Subcutaneous abdominal adipose tissue (tissue), 5 donors: ENCODE data around the gene AGER.

ENCODE experiments used
- H3K27ac ChIP-seq: one replicate; pipeline ENCODE4 v1.7.0; 2013; ENCODE audit warnings: low read depth, mild to moderate bottlenecking, inconsistent platforms, low read length, moderate library complexity
- H3K27me3 ChIP-seq, 5 donors: one replicate each; pipeline ENCODE4 v1.7.0; 2013; ENCODE audit warnings: low read length in 5 of 5, inconsistent platforms in 1 of 5; ENCODE audit not compliant: control insufficient read depth in 5 of 5, insufficient read depth in 4 of 5
- H3K36me3 ChIP-seq, 5 donors: one replicate each; pipeline ENCODE4 v1.7.0; 2013; ENCODE audit warnings: low read length in 5 of 5; ENCODE audit not compliant: control insufficient read depth in 5 of 5, insufficient read depth in 5 of 5
- H3K4me1 ChIP-seq, 5 donors: one replicate each; pipeline ENCODE4 v1.7.0; 2013; ENCODE audit warnings: low read length in 5 of 5, mild to moderate bottlenecking in 3 of 5, moderate library complexity in 1 of 5; ENCODE audit not compliant: control insufficient read depth in 5 of 5, insufficient read depth in 5 of 5
- H3K4me3 ChIP-seq, 5 donors: one replicate each; pipeline ENCODE4 v1.7.0; 2013; ENCODE audit warnings: low read length in 5 of 5, low read depth in 1 of 5
- H3K9ac ChIP-seq, 5 donors: one replicate each; pipeline ENCODE4 v1.7.0; 2013; ENCODE audit warnings: low read length in 5 of 5, mild to moderate bottlenecking in 4 of 5, moderate library complexity in 3 of 5
- H3K9me3 ChIP-seq, 5 donors: one replicate each; pipeline ENCODE4 v1.7.0; 2013; ENCODE audit warnings: low read length in 5 of 5; ENCODE audit not compliant: control insufficient read depth in 5 of 5
- donor health status: healthy.
- donor health status: healthy.
- donor health status: healthy.
- donor health status: healthy.
- donor health status: healthy.

AGER gene

DNA sequence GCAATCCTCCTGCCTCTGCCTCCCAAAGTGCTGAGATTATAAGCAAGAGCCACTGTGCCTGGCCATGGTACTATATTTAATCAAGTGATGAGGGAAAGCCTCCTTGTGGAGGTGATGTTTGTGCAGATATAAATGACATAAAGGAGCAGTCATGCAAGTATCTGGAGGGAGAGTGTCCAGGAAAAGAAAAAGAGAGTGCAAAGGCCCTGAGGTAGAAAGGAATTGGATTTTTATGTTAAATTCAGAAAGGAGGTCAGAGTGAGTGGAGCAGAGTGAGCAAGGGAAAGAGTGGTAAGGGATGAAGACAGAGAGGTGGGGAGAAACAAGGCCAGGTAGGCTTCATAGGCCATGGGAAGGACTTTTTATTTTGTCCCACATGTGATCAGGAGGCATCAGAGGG lies 46.6 kb downstream of the AGER start:
- H3K27ac ChIP-seq: no peak overlapping the region

DNA sequence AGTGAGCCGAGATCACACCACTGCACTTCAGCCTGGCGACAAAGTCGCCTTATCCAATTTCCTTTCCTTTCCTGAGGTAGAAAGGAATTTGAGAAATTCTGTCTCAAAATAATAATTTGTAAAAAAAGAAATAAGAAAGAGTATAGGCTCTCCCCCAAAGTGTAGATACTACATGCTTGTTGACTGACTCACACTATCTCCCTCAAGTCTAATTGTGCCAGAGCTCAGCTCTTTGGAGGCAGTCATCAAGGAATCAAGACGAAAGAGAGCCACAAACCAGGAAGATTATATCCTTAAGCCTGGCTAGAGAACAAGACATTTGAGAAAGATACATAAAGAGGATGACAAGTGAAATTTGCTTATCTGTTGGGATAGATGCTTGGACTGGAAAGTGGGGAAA lies 50.3 kb downstream of the AGER start:
- no peaks in the 10 kb centered on the region for H3K36me3 ChIP-seq
- H3K9ac ChIP-seq: no peak overlapping the region
- no peaks in the 10 kb centered on the region for H3K27me3 ChIP-seq
- H3K4me3 ChIP-seq: no peak overlapping the region
- H3K4me1 ChIP-seq: peaks cover 3 to 17% (median 13%) of the 10 kb centered on the region in 5 donors
- H3K9me3 ChIP-seq: no peaks in the 10 kb centered on the region
- H3K27ac ChIP-seq: no peak overlapping the region

More for the DNA sequence above, 46.6 kb downstream of the AGER start:
- Histone ChIP-seq H3K9ac (no peak overlapping the region), H3K9me3 (no peaks in the 10 kb centered on the region), H3K36me3 (no peaks in the 10 kb centered on the region), H3K4me1 (peaks cover 0 to 6% (median 3%) of the 10 kb centered on the region in 5 donors), H3K27me3 (peaks cover 0 to 3% (median 0%) of the 10 kb centered on the region in 5 donors), H3K4me3 (no peak overlapping the region)

DNA sequence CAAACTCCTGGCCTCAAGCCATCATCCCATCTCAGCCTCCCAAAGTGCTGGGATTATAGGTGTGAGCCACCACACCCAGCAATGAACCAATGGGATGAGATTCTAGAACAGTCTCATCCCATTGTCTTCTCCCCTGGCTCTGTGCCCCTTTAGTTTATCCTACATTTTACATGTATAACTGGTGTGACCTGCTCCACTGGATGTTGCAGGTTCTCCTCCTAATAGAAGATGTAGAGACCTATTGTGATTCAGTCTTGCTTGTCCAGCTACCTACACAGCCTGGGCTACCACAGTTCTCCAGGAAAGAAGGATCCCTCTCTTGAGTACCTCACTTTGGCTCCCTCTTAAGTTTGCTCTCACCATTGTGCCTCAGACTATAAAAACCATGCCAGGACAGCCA lies 51.9 kb downstream of the AGER start:
- Histone ChIP-seq H3K9me3 (no peaks in the 10 kb centered on the region), H3K4me1 (peaks cover 7 to 32% (median 25%) of the 10 kb centered on the region in 5 donors), H3K27me3 (no peaks in the 10 kb centered on the region), H3K36me3 (no peaks in the 10 kb centered on the region), H3K27ac (no peak overlapping the region), H3K4me3 (no peak overlapping the region), H3K9ac (no peak overlapping the region)

DNA sequence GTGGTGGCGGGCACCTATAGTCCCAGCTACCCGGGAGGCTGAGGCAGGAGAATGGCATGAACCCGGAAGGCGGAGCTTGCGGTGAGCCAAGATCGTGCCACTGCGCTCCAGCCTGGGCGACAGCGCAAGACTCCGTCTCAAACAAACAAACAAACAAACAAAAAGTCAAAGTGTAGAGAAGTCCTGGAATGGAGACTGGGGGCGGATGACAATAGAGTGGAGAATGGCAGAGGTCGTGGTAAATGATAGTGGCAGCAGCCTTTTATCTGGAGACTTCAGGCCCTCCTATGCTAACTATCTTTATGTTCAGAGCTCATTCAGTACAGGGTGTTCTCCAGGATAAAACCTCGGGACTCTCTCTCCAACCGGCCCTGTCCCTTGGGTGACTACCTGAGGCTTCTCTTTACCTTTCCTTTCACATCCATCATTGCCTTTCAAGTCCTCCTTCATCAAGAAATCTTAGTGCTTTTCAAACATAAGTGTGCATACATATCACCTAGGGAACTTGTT lies 52.6 kb downstream of the AGER start:
- Histone ChIP-seq H3K4me1 (peaks cover 10 to 38% (median 31%) of the 10 kb centered on the region in 5 donors), H3K27me3 (no peaks in the 10 kb centered on the region), H3K9ac (no peak overlapping the region), H3K27ac (no peak overlapping the region), H3K4me3 (no peak overlapping the region), H3K9me3 (no peaks in the 10 kb centered on the region), H3K36me3 (peaks cover 0 to 6% (median 0%) of the 10 kb centered on the region in 5 donors)
